ENCODE results near the gene TANC1.
A peak's percentile ranks its signal among the peaks of the same experiment; 100 is the strongest.

TANC1 gene

GRCh38 chr2:159156834-159157233, 188.4 kb downstream of the TANC1 start:
- DNase-seq (ENCODE audit: low spot score) (no peak), FAIRE-seq (no peak)

DNA sequence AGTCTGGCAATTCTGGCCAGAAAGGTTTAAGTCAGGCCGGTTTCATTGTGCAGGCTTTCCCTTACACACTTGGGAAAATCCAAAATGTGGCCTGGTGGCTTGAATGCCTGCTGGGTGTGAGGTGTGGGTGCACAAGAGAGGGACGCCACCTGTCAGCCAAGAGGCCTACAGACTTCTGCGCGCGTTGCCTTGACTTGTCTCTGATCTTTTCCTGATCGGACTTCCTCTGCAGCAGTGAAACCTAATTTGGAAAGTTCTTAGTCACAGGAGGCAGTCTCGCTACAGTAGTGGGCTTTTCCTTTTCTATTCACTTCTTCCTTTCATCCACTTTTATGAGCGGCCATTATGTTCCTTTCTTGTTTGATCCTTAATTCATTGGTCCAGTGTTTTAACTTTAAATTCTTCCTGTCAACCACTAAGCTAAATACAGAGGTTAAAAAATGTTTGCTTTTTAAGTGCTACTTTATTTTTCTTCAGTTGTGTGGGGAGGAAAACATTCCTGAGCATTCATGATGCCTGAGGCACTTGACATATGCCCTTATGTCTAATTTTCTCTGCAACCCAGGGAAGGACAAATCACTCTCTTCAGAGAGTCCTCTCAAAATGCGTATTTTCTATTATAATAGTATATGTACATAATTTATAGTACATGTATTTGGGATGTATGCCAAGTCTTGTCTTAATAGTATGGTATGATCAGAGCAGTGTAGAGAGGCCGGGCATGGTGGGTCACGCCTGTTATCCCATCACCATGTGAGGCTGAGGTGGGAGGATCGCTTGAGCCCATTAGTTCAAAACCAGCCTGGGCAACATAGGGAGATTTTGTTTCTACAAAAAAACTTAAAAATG, 189.1 kb downstream of the TANC1 start:
- no peak for FAIRE-seq
- DNase-seq (ENCODE audit: low spot score): no peak

- DNase-seq (ENCODE audit: low spot score): no peak
- FAIRE-seq: no peak
These were observed 192.0 kb downstream of the TANC1 start for GRCh38 chr2:159160412-159160811.

GRCh38 chr2:159160954-159161353, 192.5 kb downstream of the TANC1 start:
- FAIRE-seq (no peak), DNase-seq (ENCODE audit: low spot score) (no peak)

DNA sequence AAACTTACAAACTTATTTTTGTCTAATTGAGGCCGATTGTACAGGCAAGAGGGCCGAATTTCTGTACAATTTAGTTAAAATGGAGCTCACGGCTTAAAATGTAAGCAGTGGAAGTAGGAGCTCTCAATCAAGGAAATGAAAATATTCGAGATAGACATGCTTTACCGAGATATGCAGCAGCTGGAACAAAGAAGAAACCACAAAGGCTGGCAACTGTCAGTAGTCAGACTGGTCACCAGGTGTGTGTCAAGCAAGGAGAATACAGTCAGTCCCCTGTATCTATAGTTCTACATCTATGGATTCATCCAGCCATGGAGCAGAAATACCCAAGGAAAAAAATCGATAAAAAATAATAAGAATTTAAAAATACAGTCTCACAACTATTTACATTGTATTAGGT, 195.5 kb downstream of the TANC1 start:
- no peak for FAIRE-seq
- DNase-seq (ENCODE audit: low spot score): no peak

- no peak for DNase-seq (ENCODE audit: low spot score)
- no peak for FAIRE-seq
These were observed 196.0 kb downstream of the TANC1 start for GRCh38 chr2:159164457-159164911.

GRCh38 chr2:159165048-159165447, 196.6 kb downstream of the TANC1 start:
- FAIRE-seq (no peak), DNase-seq (ENCODE audit: low spot score) (no peak)

- no peak for FAIRE-seq
- no peak for DNase-seq (ENCODE audit: low spot score)
These were observed 200.3 kb downstream of the TANC1 start for GRCh38 chr2:159168707-159169106.

DNA sequence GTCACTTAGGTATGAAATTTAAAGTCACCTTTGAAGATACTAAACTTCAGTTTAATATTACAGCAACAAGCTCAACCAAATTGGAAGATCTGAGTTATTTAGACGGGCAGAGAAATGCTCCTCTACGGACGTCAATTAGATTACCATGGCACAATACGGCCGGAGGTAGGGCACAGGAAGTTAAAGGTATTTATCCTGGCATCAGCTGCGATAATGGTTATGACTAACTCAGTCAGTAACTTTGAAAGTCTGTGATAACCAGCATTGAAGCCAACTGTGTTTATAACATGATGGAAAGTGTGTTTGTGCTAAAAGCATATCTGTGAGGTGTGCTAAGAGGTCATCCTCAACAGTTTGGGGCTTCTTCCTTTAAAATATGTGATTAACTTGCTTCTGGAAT, 200.7 kb downstream of the TANC1 start:
- no peak for DNase-seq (ENCODE audit: low spot score)
- FAIRE-seq: no peak

- FAIRE-seq: no peak
- no peak for DNase-seq (ENCODE audit: low spot score)
These were observed 204.0 kb downstream of the TANC1 start for GRCh38 chr2:159172403-159172802.

- DNase-seq (ENCODE audit: low spot score) (no peak), FAIRE-seq (no peak)
These were observed 206.3 kb downstream of the TANC1 start for GRCh38 chr2:159174759-159175158.

GRCh38 chr2:159175182-159175581, 206.7 kb downstream of the TANC1 start:
- FAIRE-seq: no peak
- DNase-seq (ENCODE audit: low spot score): no peak

- no peak for FAIRE-seq
- DNase-seq (ENCODE audit: low spot score): no peak
These were observed 207.5 kb downstream of the TANC1 start for GRCh38 chr2:159175927-159176326.

DNA sequence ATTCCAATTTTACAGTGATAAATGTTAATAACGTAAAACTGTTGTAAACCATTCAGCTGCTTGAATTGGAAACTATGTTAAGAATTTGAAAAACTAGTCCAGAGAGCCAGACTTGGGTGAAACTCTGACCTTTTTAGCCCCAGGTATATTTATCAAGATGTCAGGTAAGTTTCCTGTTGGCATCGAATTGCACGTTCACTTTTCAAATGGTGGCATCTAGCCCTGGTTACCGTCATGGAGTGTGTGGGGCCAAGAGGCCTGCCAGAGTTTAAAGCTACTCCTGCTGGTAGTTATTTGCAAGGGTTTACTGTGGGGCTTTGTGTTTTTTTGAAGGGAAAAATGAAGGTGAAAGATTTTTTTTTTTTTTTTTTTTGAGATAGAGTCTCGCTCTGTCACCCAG, 208.1 kb downstream of the TANC1 start:
- DNase-seq (ENCODE audit: low spot score) (no peak), FAIRE-seq (no peak)

GRCh38 chr2:159177357-159177756, 208.9 kb downstream of the TANC1 start:
- FAIRE-seq: no peak

GRCh38 chr2:159177957-159178356, 209.5 kb downstream of the TANC1 start:
- no peak for DNase-seq (ENCODE audit: low spot score)
- FAIRE-seq: no peak

More at GRCh38 chr2:159177357-159177756, 208.9 kb downstream of the TANC1 start:
- DNase-seq (ENCODE audit: low spot score): no peak

DNA sequence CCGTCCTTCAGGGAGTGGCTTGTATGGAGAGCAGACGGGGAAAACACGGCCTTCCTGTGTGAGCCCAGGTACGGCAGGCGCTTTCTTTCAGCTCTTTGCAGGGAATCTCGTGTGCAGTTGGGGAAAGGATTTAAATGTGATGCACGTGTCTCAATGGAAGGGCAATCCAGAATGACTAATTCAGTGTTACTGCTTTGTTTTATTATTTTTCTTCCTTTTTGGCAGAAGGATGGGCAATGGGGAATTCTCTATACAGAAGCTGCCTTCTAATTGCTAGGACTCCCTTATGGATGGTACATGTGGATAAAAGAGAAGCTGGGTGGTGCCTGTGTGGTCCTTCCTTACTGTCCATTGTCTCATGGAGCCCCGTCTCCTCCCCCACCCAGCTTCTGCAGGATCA, 210.7 kb downstream of the TANC1 start:
- FAIRE-seq (no peak), DNase-seq (ENCODE audit: low spot score) (no peak)

GRCh38 chr2:159179696-159180095, 211.3 kb downstream of the TANC1 start:
- FAIRE-seq: no peak

DNA sequence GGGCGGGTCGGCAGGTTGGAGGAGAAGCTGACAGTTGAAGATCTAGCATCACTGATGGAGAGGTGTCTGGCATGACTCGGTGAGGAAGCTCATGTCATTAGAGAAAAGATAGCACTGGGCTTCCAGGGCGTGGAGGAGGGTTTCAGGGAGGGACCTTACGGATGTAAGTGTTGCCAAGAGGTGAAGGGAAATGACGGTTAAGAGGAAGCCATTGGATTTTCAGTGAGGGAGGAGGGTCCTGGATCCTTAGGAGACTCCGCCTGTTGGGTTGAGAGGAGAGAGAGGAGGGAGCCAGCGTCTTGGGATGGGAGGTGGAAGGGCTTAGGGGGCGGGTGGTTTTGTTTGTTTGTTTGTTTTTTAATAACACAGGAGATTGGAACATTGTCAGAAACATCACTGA, 214.9 kb downstream of the TANC1 start:
- DNase-seq (ENCODE audit: low spot score) (no peak), FAIRE-seq (no peak)

More at GRCh38 chr2:159179696-159180095, 211.3 kb downstream of the TANC1 start:
- DNase-seq (ENCODE audit: low spot score): no peak

DNA sequence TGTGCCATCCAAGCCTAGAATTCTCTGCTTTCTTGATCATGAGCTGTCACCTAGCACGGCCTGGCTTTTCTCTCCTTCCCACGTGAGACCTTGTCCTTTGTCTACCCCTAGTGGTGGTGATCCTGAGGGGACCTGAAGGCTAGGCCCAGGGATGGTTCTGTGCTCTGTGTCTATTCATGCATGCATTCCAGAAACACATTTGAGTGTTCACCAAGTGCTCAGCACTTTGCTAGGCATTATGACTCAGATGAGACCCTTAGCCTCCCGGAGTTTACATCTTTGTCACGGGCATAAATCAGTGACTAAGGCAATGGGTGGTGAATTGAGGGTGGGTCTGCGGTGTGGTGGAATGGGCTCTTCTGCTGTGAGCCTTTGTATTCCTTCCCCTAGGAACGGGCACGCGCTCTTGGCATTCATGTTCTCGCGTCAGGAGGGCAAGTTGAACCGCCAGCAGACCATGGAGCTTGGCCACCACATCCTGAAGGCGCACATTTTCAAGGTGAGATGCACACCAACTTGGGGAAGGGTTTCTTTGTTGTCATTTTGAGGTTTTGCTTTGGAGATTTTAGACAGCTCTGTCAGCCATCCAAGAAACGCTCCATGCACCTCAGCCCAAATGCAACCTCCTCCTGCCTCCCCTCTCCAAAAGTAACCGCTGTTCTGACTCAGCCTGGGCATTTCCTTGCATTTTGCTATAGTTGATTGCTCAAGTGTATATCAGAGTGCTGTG, 217.1 kb downstream of the TANC1 start:
- FAIRE-seq (peak; percentile 97), DNase-seq (ENCODE audit: low spot score) (peak; percentile 99)

DNA sequence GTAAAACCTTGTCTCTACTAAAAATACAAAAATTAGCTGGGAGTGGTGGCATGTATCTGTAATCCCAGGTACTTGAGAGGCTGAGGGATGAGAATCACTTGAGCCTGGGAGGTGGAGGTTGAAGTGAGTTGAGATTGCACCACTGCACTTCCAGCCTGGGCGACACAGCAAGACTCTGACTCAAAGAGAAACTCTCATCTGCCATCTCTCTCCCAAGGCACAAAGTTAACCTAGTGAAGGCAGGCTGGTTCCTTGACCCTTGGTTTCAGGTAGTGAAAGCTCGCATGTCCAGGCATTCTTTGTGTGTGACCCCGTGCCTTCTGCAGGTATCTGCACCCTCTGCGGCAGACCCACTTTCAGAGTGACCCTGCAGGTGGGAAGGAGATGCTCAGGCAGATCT, 218.0 kb downstream of the TANC1 start:
- no peak for FAIRE-seq
- no peak for DNase-seq (ENCODE audit: low spot score)

- no peak for FAIRE-seq
- DNase-seq (ENCODE audit: low spot score): no peak
These were observed 218.7 kb downstream of the TANC1 start for GRCh38 chr2:159187106-159187505.

DNA sequence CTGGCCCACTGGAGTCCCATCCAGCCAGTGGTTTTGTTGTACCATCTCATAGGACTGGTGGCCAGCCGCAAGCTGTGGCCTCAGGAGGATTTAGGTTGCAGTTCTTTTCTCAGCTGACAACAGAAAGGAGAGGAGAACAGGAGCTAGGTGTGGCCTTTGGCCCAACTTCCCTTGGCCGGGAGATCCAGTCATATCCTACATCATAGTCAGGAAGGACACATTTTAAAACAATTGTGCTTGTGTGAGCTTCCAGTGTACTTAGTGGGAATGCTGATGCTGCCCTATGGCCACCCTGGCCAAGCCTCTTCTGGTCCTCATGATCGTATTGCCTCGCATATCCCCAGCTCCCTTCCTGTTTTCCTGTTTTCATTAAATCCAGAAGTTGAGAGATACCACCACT, 220.0 kb downstream of the TANC1 start:
- no peak for FAIRE-seq
- no peak for DNase-seq (ENCODE audit: low spot score)
